ENCODE measurements around the gene TESK2. TPM values are rescaled to one million over a fixed set of nuclear protein-coding genes. Genes with fewer than 3 reads are reported as not detected.

TESK2 gene
- total RNA-seq, 1 experiment from 2014 or later: 5.0 TPM

- Histone ChIP-seq H3K27me3 (ENCODE audit: insufficient read depth, low read length) (no peaks in the 10 kb centered on the region), H3K4me3 (replicated peaks in 1 of 2; ENCODE audit: low read depth in 1 of 2, low read length in 2 of 2) (no peak overlapping the region), H3K36me3 (ENCODE audit: control insufficient read depth in 1 of 2, insufficient read depth in 2 of 2, low read length in 2 of 2) (peaks cover 8 to 20% of the 10 kb centered on the region in 2 experiments; a peak in 2 of 4 replicates), H2AFZ (ENCODE audit: low read depth, low read length, poor library complexity, severe bottlenecking) (no peak overlapping the region), H4K20me1 (ENCODE audit: insufficient read depth) (no peaks in the 10 kb centered on the region), H3K9ac (ENCODE audit: low read length) (0 out of 2 replicates have a peak overlapping the region, but pooled peaks have one; percentile 15), H3K4me2 (ENCODE audit: low read length) (peak overlapping the region; percentile 62), H3K79me2 (ENCODE audit: insufficient read depth, low read length) (peaks cover 2% of the 10 kb centered on the region; the same call in 1 of the 2 replicates), H3K9me3 (ENCODE audit: control insufficient read depth in 1 of 2, insufficient read depth in 1 of 2, low read depth in 1 of 2, low read length in 2 of 2) (no peaks in the 10 kb centered on the region), H3K4me1 (ENCODE audit: control insufficient read depth in 1 of 2, insufficient read depth in 2 of 2, low read length in 2 of 2) (peaks cover 16 to 34% of the 10 kb centered on the region in 2 experiments), H3K9me2 (ENCODE audit: insufficient read depth) (no peaks in the 10 kb centered on the region), H3K27ac (ENCODE audit: low read depth, low read length) (peak overlapping the region; percentile 26; the same call in 1 of the 2 replicates)
- POLR2A ChIA-PET: interaction anchor here (1.0 to 2.1 kb wide), 3 partner anchors 8 to 529 kb away, joined by 4 to 9 read pairs (median 7); partner anchors contain the start of genes MUTYH and TOE1
- ATAC-seq: peak; percentile 65
- intact Hi-C loops (cut with micrococcal nuclease): no loop called here
- RAD21 ChIA-PET (ENCODE audit: low non-redundant PET in 1 of 2, low total read pairs in 2 of 2, uncharacterized antibody in 2 of 2, unreplicated experiment in 2 of 2): no interaction called here
- CTCF ChIA-PET: interaction anchor here (1.0 kb wide), 1 partner anchor 12 kb away, joined by 4 read pairs; no protein-coding TSS in a partner anchor
- TF ChIP-seq FOSL1 (IDR thresholded peaks at IDR 0.05; ENCODE audit: low read depth) (no peak), EZH2 (IDR thresholded peaks at IDR 0.05) (no peak), YY1 (IDR thresholded peaks at IDR 0.05; ENCODE audit: extremely low read depth, insufficient replicate concordance, low read depth, low read length) (no peak), ZBTB33 (IDR thresholded peaks at IDR 0.05; ENCODE audit: extremely low read depth, insufficient replicate concordance, low read length) (no peak), POLR2A (IDR thresholded peaks at IDR 0.05; ENCODE audit: borderline replicate concordance, extremely low read depth, insufficient read depth, insufficient read length) (no peak), TCF7L2 (IDR thresholded peaks at IDR 0.05; ENCODE audit: borderline replicate concordance, extremely low read depth, insufficient read depth, insufficient read length) (no peak), CEBPB (IDR thresholded peaks at IDR 0.05; ENCODE audit: low read depth) (no peak)
- no peak for DNase-seq (ENCODE audit: low read depth, low spot score)
- no TSS peak for BruUV-seq (replicated peaks)
Observed at GRCh38 chr1:45348020-45348419, 142.9 kb downstream of the TESK2 start.

- Histone ChIP-seq H3K9ac (ENCODE audit: low read length) (no peak overlapping the region), H3K9me3 (ENCODE audit: control insufficient read depth in 1 of 2, insufficient read depth in 1 of 2, low read depth in 1 of 2, low read length in 2 of 2) (no peaks in the 10 kb centered on the region), H3K4me1 (ENCODE audit: control insufficient read depth in 1 of 2, insufficient read depth in 2 of 2, low read length in 2 of 2) (peaks cover 16 to 35% of the 10 kb centered on the region in 2 experiments), H3K79me2 (ENCODE audit: insufficient read depth, low read length) (peaks cover 16% of the 10 kb centered on the region), H3K4me3 (replicated peaks in 1 of 2; ENCODE audit: low read depth in 1 of 2, low read length in 2 of 2) (no peak overlapping the region), H3K27me3 (ENCODE audit: insufficient read depth, low read length) (no peaks in the 10 kb centered on the region), H3K27ac (ENCODE audit: low read depth, low read length) (no peak overlapping the region), H3K9me2 (ENCODE audit: insufficient read depth) (no peaks in the 10 kb centered on the region), H3K4me2 (ENCODE audit: low read length) (no peak overlapping the region), H3K36me3 (ENCODE audit: control insufficient read depth in 1 of 2, insufficient read depth in 2 of 2, low read length in 2 of 2) (peaks cover 15 to 35% of the 10 kb centered on the region in 2 experiments; a peak in 2 of 4 replicates), H4K20me1 (ENCODE audit: insufficient read depth) (no peaks in the 10 kb centered on the region), H2AFZ (ENCODE audit: low read depth, low read length, poor library complexity, severe bottlenecking) (no peak overlapping the region)
- DNase-seq (ENCODE audit: low read depth, low spot score) (no peak), ATAC-seq (no peak)
- CTCF ChIA-PET: no interaction called here
- intact Hi-C loops (cut with micrococcal nuclease): no loop called here
- RAD21 ChIA-PET (ENCODE audit: low non-redundant PET in 1 of 2, low total read pairs in 2 of 2, uncharacterized antibody in 2 of 2, unreplicated experiment in 2 of 2): no interaction called here
- POLR2A ChIA-PET: no interaction called here
- no TSS peak for BruUV-seq (replicated peaks)
- TF ChIP-seq ATF3 (IDR thresholded peaks at IDR 0.05) (no peak), POLR2A (IDR thresholded peaks at IDR 0.05; ENCODE audit: borderline replicate concordance, extremely low read depth, insufficient read depth, insufficient read length) (no peak), POLR2AphosphoS5 (IDR thresholded peaks at IDR 0.05; ENCODE audit: low read depth, low read length) (no peak), ZNF274 (IDR thresholded peaks at IDR 0.05; ENCODE audit: low read depth, low read length) (no peak), ZFX (IDR thresholded peaks at IDR 0.05) (no peak), CTCF (IDR thresholded peaks at IDR 0.05 in 2 of 3, conservative IDR thresholded peaks at IDR 0.05 in 1 of 3; ENCODE audit: borderline replicate concordance in 1 of 3, insufficient read depth in 1 of 3, low read depth in 2 of 3, low read length in 2 of 3) (no peak), ZBTB33 (IDR thresholded peaks at IDR 0.05; ENCODE audit: extremely low read depth, insufficient replicate concordance, low read length) (no peak)
Observed at GRCh38 chr1:45346473-45346872, 144.5 kb downstream of the TESK2 start.
